Measurements from ENCODE around the gene THAP7. TPM values are rescaled to one million over a fixed set of nuclear protein-coding genes. Genes with fewer than 3 reads are reported as not detected.
"Not testable (repeated sequence)": the region's sequence is repeated elsewhere in the genome, so short reads cannot be mapped to it uniquely, and the experiment has no call there.

The THAP7 gene
- total RNA-seq (2021): 38.5 TPM in 2 replicates
- Bru-seq, nascent RNA: percentile 70 among the genes with signal in this experiment
- percentile 70 among the genes with signal in this experiment for BruChase-seq, experiment 1, labeled RNA remaining after a 2-hour chase
- percentile 60 among the genes with signal in this experiment for BruChase-seq, experiment 2, labeled RNA remaining after a 6-hour chase
- long read RNA-seq, transcript THAP7-208 (3 exons, 1,957 nt): major isoform, 31 of 93 reads
- long read RNA-seq, transcript THAP7-201 (4 exons, 1,213 nt): minor isoform, 16 of 93 reads
- long read RNA-seq, transcript THAP7-202 (5 exons, 1,144 nt): minor isoform, 20 of 93 reads
- long read RNA-seq, transcript THAP7-204 (2 exons, 1,809 nt): minor isoform, 19 of 93 reads
- long read RNA-seq, partial matches to known transcripts: 0 of 93 reads
- long read RNA-seq, other reads (novel, unspliced or antisense): 7 of 93 reads

GRCh38 chr22:21001601-21002325 lies at the start of gene THAP7:
Gene THAP7, minus strand, starts transcription at chr22:21002118. Its CDS starts 207 bp downstream, at chr22:21001911.
- peak; percentile 98 for DNase-seq (ENCODE audit: low spot score)
- POLR2A ChIA-PET (ENCODE audit: low non-redundant PET): no interaction called here
- CTCF ChIA-PET: interaction anchor here (1.2 kb wide), 1 partner anchor 198 kb away, joined by 3 read pairs; no protein-coding TSS in a partner anchor
- Histone ChIP-seq H3K36me3 (ENCODE audit: insufficient read depth, low read length, poor library complexity, severe bottlenecking) (peaks cover 21% of the 10 kb centered on the region), H3K9me3 (ENCODE audit: low read depth, low read length, poor library complexity, severe bottlenecking) (no peaks in the 10 kb centered on the region), H3K4me1 (ENCODE audit: insufficient read depth, low read length, poor library complexity, severe bottlenecking) (peaks cover 18% of the 10 kb centered on the region), H3K4me3 (ENCODE audit: low read depth, low read length, poor library complexity, severe bottlenecking) (peak within 1 kb of the TSS; percentile 85), H3K27me3 (replicated peaks; ENCODE audit: insufficient read depth, low read depth, low read length, poor library complexity) (no peaks in the 10 kb centered on the region), H3K27ac (ENCODE audit: low read depth, low read length, poor library complexity, severe bottlenecking) (peak within 1 kb of the TSS; percentile 95)
- TF ChIP-seq, protein P1, sequence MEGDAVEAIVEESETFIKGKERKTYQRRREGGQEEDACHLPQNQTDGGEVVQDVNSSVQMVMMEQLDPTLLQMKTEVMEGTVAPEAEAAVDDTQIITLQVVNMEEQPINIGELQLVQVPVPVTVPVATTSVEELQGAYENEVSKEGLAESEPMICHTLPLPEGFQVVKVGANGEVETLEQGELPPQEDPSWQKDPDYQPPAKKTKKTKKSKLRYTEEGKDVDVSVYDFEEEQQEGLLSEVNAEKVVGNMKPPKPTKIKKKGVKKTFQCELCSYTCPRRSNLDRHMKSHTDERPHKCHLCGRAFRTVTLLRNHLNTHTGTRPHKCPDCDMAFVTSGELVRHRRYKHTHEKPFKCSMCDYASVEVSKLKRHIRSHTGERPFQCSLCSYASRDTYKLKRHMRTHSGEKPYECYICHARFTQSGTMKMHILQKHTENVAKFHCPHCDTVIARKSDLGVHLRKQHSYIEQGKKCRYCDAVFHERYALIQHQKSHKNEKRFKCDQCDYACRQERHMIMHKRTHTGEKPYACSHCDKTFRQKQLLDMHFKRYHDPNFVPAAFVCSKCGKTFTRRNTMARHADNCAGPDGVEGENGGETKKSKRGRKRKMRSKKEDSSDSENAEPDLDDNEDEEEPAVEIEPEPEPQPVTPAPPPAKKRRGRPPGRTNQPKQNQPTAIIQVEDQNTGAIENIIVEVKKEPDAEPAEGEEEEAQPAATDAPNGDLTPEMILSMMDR (conservative IDR thresholded peaks at IDR 0.05; ENCODE audit: low read depth, low read length): no peak
- TF ChIP-seq EZH2 (IDR thresholded peaks at IDR 0.05; ENCODE audit: borderline replicate concordance, low read depth, low read length, poor library complexity, severe bottlenecking): no peak
- intact Hi-C loops (cut with micrococcal nuclease; ENCODE audit: unreplicated experiment): loop anchor here (2.0 kb wide), 1 partner anchor 83 kb away; no protein-coding TSS in a partner anchor
- BruUV-seq (replicated peaks): TSS peak; percentile 74

DNA sequence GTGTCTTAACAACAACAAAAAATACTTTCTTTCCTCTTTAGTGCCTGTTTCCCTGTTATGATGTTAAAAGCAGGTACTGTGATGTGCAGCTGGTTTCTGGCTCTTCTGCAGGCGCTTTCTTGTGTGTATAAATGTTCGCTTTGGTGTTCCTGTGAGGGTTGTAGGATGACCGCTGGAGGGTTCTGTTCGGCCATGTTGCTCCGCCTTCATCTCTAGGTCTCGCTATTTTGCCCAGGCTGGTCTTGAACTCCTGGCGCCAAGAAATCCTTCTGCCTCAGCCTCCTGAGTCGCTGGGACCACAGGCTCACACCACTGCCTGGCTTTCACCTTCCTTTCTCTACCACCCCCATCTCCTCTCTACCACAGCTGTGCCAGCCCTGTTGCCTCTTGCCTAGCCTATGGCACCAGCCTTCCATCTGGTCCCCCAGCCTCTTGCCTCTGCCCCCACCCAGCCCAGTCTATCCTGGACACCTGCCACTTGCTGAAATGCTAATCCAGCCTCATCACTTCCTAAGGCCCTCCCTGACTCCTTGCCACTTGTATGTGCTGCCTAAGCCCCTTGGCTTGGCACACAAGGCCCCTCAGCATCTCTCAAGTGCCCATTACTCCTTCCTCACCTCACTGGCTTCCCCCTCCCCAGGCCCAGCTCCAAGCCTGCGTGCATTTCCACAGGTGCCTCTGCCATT lies 49.4 kb upstream of the THAP7 start:
- BruUV-seq (replicated peaks): no TSS peak
- H3K36me3 ChIP-seq (ENCODE audit: insufficient read depth, low read length, poor library complexity, severe bottlenecking): no peaks in the 10 kb centered on the region
- H3K4me3 ChIP-seq (ENCODE audit: low read depth, low read length, poor library complexity, severe bottlenecking): no peak overlapping the region
- CTCF ChIA-PET: no interaction called here
- TF ChIP-seq, protein P1 (conservative IDR thresholded peaks at IDR 0.05; ENCODE audit: low read depth, low read length): no peak
- no peak for TF ChIP-seq EZH2 (IDR thresholded peaks at IDR 0.05; ENCODE audit: borderline replicate concordance, low read depth, low read length, poor library complexity, severe bottlenecking)
- H3K9me3 ChIP-seq (ENCODE audit: low read depth, low read length, poor library complexity, severe bottlenecking): no peaks in the 10 kb centered on the region
- H3K27ac ChIP-seq (ENCODE audit: low read depth, low read length, poor library complexity, severe bottlenecking): no peak overlapping the region
- POLR2A ChIA-PET (ENCODE audit: low non-redundant PET): no interaction called here
- H3K4me1 ChIP-seq (ENCODE audit: insufficient read depth, low read length, poor library complexity, severe bottlenecking): no peaks in the 10 kb centered on the region
- DNase-seq (ENCODE audit: low spot score): no peak
- intact Hi-C loops (cut with micrococcal nuclease; ENCODE audit: unreplicated experiment): no loop called here
- H3K27me3 ChIP-seq (replicated peaks; ENCODE audit: insufficient read depth, low read depth, low read length, poor library complexity): no peaks in the 10 kb centered on the region

DNA sequence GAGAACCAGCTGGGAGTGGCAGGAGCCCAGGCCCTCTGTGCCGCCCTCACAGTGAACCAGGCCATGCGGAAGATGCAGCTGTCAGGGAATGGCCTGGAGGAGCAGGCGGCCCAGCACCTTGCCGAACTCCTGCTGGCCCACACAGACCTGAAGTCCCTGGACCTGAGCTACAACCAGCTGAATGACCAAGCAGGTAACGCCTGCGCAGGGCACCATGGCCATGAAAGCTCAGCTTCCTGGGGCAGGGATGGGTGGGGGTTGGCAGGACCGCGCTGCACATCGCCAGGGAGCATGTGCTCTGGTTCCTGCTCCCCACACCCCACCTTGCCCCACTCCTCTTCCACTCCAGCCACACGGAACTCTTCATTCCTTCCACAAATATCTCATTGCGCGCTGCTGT lies 47.0 kb upstream of the THAP7 start:
- H3K36me3 ChIP-seq (ENCODE audit: insufficient read depth, low read length, poor library complexity, severe bottlenecking); POLR2A ChIA-PET (ENCODE audit: low non-redundant PET); DNase-seq (ENCODE audit: low spot score); BruUV-seq (replicated peaks); H3K27ac ChIP-seq (ENCODE audit: low read depth, low read length, poor library complexity, severe bottlenecking); H3K27me3 ChIP-seq (replicated peaks; ENCODE audit: insufficient read depth, low read depth, low read length, poor library complexity); intact Hi-C loops (cut with micrococcal nuclease; ENCODE audit: unreplicated experiment); H3K4me3 ChIP-seq (ENCODE audit: low read depth, low read length, poor library complexity, severe bottlenecking); H3K9me3 ChIP-seq (ENCODE audit: low read depth, low read length, poor library complexity, severe bottlenecking); CTCF ChIA-PET: not testable (repeated sequence)
- peaks cover 10% of the 10 kb centered on the region for H3K4me1 ChIP-seq (ENCODE audit: insufficient read depth, low read length, poor library complexity, severe bottlenecking)

- CTCF ChIA-PET; intact Hi-C loops (cut with micrococcal nuclease; ENCODE audit: unreplicated experiment); DNase-seq (ENCODE audit: low spot score); H3K27ac ChIP-seq (ENCODE audit: low read depth, low read length, poor library complexity, severe bottlenecking); H3K27me3 ChIP-seq (replicated peaks; ENCODE audit: insufficient read depth, low read depth, low read length, poor library complexity); H3K9me3 ChIP-seq (ENCODE audit: low read depth, low read length, poor library complexity, severe bottlenecking); BruUV-seq (replicated peaks); H3K36me3 ChIP-seq (ENCODE audit: insufficient read depth, low read length, poor library complexity, severe bottlenecking); H3K4me3 ChIP-seq (ENCODE audit: low read depth, low read length, poor library complexity, severe bottlenecking); POLR2A ChIA-PET (ENCODE audit: low non-redundant PET): not testable (repeated sequence)
- peaks cover 10% of the 10 kb centered on the region for H3K4me1 ChIP-seq (ENCODE audit: insufficient read depth, low read length, poor library complexity, severe bottlenecking)
Observed at GRCh38 chr22:21048448-21048847, 46.5 kb upstream of the THAP7 start.

All from A673 (cell line).